Anterior cingulate cortex (tissue), 58 donors: ENCODE measurements around the gene PRKAG2.

Experiments used
- DNase-seq, 58 donors: peaks; one replicate each; lab custom pipeline; 2025; lab: John Stamatoyannopoulos, UW

PRKAG2 gene

GRCh38 chr7:151709141-151710038 is 167.5 kb downstream of the PRKAG2 start:
- no peak for DNase-seq

DNA sequence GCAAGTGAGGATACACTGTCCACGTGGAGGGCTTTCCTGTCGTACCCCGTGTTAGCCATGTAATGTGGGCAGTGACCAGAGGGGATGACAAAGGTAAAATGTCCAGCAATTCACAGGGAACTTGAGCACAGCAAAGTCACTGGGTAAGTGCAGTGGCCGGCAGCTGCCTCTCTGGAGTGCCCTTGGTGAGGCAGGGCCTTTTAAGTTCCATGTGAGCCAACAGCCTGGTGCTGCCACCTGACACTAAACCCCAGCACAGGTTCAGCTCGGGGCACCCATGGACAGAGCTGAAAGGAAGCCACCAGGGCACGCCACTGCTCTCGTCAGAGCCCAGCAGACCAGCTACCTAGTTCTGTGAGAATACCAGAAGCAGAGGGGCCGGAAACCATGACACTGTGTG is 168.3 kb downstream of the PRKAG2 start:
- no peak for DNase-seq

GRCh38 chr7:151707757-151708156 is 169.2 kb downstream of the PRKAG2 start:
- DNase-seq = no peak

GRCh38 chr7:151707105-151707469 is 169.8 kb downstream of the PRKAG2 start:
- DNase-seq = no peak

- DNase-seq = peak in 2 of 58 donors; percentile 18 to 44
Observed at GRCh38 chr7:151706277-151707104, 170.4 kb downstream of the PRKAG2 start.

DNA sequence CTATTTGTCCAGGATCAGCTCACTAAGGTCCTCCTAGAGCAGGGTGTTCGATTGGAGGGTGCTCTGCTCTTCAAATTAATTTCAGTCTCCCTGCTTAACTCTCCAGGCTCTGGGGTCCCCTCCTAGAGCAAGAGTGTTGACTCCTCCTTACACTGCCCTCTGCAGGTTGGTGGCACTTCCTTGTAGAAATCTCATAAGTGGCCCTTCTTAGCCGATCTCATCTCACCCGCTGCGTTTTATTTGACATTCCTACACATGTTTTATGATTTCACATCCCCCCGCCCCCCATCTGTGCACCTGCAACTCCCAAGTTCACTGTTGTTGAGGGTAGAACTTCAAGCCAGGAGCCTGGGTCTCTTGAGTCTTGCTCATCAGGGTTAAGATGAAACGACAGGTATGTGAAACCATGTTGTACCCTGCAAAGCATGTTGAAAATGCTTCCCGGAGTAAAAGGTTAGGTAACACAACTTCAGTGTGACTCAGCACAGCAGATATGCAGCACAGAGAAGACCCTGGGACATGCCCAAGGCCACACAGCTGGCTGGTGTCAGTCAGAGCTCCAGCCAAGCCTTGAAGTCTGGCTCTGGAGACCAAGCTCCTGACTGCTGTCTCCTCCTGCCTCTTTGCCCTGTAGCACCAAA is 171.2 kb downstream of the PRKAG2 start:
- peak in 11 of 58 donors; percentile 11 to 36 (median 22) for DNase-seq

DNA sequence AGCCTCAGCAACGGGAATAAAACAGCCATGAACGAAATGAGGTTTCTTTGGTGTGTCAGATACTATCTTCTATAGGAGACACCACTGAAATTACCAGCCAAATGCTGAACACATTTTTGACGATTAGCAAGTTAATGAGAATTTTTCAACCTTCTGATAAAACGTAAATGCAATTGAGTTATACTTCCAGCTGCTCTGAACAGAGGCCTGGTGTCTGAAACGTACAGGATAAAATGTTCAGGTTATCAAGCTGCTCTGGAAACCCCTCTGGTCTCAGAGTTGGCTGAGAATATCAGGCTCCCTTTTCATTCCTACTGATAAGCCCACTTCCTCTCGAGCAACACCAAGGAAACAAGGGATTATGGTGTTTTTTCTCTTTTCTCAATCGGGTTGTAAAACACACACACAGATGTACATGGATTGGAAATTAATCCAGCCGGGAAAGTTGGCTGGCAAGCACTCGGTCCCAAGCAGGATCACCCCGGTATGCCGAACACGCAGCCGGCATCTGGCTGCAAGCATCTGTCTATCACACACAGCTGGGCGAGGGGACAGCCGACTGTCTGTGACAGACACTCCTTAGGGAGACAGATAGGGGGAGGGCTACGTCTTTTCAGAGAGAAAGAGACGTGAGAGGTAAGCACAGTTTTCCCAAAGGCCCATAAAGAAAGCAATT is 171.8 kb downstream of the PRKAG2 start:
- no peak for DNase-seq

DNA sequence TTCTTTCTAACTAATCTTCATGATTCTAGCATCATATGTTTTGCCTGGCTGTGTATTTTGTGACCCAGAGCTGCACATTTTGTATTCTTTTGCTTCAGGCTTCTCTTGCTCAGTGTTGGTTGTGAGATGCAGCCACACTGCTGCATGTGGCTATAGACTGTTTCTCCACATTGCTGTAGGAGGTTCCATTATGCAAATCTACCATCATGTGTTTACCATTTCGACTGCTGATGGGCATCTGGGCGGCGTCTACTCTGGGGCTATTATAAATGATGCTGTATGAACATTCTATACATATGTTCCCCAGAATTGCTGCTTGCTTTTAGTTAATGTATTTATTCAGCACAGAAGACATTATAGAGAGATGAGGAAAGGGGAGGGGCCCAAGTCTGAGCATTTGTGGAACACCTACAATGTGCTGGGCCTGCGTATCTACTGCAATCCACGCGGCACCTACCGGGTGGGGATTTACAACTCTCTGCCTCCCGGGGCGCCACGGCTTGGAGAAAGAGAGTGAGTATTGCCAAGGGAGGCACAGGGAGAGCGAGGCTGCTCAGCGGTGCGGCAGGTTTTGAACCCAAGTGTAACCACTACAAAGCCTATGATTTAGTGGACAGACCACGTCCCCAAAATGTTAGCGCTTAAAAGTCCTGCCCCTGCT is 172.5 kb downstream of the PRKAG2 start:
- peak in 1 of 58 donors; percentile 32 for DNase-seq

DNA sequence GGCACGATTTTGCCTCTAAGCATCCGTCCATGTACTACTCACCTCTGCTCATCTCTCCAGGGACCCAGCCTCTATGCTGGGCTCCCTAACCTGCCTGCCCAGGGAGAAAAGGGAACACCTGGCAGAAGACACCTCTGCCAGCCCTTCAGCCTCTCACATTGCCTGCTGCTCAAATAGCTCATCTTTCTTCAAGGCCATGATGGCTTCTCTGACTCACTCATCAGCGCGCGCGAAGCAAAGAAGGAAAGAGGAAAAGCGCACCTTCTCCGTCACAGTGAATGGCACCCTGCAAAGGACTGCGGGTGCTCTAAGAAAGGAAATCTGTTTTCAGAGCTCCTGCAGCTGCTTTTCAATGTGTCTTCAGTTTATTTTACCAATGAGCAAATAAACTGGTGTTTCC is 174.0 kb downstream of the PRKAG2 start:
- no peak for DNase-seq

DNA sequence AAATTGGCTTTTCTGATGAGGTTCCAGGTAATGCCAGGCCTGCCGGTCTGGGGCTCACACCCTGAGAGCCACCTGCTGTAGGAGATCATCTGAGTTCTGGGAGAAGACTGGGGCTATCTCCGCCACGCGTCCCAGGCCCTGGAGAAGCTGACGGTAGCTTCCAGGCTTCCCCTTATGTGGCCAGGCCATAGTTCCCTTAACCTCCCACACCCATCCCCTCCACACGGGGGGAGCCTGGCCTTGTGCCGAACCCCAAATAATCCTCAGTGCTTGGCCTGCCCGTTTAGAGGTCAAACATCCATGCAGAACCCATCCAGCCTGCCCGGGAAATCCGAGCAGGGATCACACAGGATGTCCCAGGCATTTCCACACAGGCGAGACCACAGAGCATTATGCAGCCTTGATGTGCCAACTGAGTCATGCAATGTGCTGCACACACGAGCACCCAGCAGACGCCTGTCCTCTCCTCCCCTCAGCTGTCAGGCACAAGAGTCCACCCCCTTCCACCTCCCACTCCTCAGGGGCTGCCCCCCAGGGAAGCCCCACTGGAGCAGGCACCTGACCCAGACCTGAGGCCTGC is 176.2 kb downstream of the PRKAG2 start:
- DNase-seq = no peak

GRCh38 chr7:151699928-151700319 is 177.0 kb downstream of the PRKAG2 start:
- no peak for DNase-seq

DNA sequence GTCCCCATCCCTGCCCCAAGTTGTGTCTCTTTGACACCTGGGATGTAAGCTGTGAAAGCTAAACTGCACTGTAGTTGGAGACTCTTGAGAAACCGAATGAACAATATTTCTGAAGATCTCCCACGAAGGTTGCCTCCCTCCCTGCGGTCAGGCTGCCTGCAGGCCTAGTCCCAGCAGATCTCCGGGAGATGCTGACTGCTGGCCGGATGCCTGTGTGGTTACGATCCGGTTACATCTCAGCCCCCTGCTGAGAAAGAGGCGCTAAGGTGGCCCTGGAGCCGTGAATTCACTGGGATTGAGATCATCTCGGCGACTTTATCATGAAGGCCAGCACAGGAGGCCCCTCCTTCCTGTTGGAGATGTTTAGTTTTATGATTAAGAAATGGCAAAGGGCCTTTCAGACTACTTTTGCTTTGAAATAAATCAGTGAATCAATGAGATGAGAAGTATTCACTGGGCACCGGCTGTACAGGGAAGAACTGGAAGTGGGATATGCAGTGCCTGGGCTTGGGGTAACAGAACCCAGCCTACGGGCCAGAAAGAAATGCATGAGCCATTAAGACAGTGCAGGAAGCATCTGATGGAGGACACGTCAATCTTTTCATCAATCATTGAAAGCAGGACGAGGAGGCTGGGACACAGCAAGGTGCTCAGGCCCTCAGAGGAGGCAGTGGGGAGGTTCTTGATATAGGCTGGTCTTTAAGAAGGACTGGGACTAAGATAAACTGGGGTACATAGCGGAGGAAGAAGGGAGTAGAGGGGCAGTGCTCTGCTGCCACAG is 177.6 kb downstream of the PRKAG2 start:
- DNase-seq = no peak

- DNase-seq = no peak
Observed at GRCh38 chr7:151697942-151698341, 179.0 kb downstream of the PRKAG2 start.

- no peak for DNase-seq
Observed at GRCh38 chr7:151697515-151697895, 179.4 kb downstream of the PRKAG2 start.

- peak in 2 of 58 donors; percentile 18 to 25 for DNase-seq
Observed at GRCh38 chr7:151696721-151697514, 180.0 kb downstream of the PRKAG2 start.

GRCh38 chr7:151695951-151696541 is 180.9 kb downstream of the PRKAG2 start:
- DNase-seq = peak in 36 of 58 donors; percentile 17 to 73 (median 38)

GRCh38 chr7:151694828-151695580 is 181.9 kb downstream of the PRKAG2 start:
- peak in 4 of 58 donors; percentile 18 to 55 (median 28) for DNase-seq
